ENCODE results near the gene AIG1.

GRCh38 chr6:143125864-143126573 is 65.3 kb downstream of the AIG1 start:
- TF ChIP-seq GATA2 (IDR thresholded peaks at IDR 0.05; ENCODE audit: low read depth, low read length), result no peak
- TF ChIP-seq GATA3 (IDR thresholded peaks at IDR 0.05; ENCODE audit: low read depth, low read length), result no peak
